ENCODE measurements around the gene ACACB. TPM values are rescaled to one million over a fixed set of nuclear protein-coding genes. Genes with fewer than 3 reads are reported as not detected.
A peak's percentile ranks its signal among the peaks of the same experiment; 100 is the strongest.

ACACB gene
- total RNA-seq, 1 donor from 2014 or later: 130 TPM

GRCh38 chr12:109150124-109150640 lies 33.8 kb downstream of the ACACB start:
- no peaks in the 10 kb centered on the region for H3K9me3 ChIP-seq
- no peak for DNase-seq (ENCODE audit: extremely low spot score in 2 of 2)
- peaks cover 44% of the 10 kb centered on the region for H3K4me1 ChIP-seq
- intact Hi-C loops (cut with DNase I): loop anchor here (5.0 kb wide), 1 partner anchor 38 kb away; no protein-coding TSS in a partner anchor
- H3K36me3 ChIP-seq: no peaks in the 10 kb centered on the region
- H3K27ac ChIP-seq: no peak overlapping the region
- H3K4me3 ChIP-seq: no peak overlapping the region
- no peak for TF ChIP-seq POLR2AphosphoS5 (IDR thresholded peaks at IDR 0.05; ENCODE audit: insufficient read depth in 1 of 2, low read depth in 1 of 2)
- no peak for TF ChIP-seq CTCF (IDR thresholded peaks at IDR 0.05)
- no peak for TF ChIP-seq POLR2A (IDR thresholded peaks at IDR 0.05)
- no peaks in the 10 kb centered on the region for H3K27me3 ChIP-seq

- intact Hi-C loops (cut with DNase I): loop anchor here (5.0 kb wide), 1 partner anchor 39 kb away; no protein-coding TSS in a partner anchor
- H3K27me3 ChIP-seq: no peaks in the 10 kb centered on the region
- no peaks in the 10 kb centered on the region for H3K9me3 ChIP-seq
- H3K4me3 ChIP-seq: no peak overlapping the region
- DNase-seq (ENCODE audit: extremely low spot score in 2 of 2): no peak
- H3K27ac ChIP-seq: no peak overlapping the region
- H3K4me1 ChIP-seq: peaks cover 50% of the 10 kb centered on the region
- no peak for TF ChIP-seq POLR2AphosphoS5 (IDR thresholded peaks at IDR 0.05; ENCODE audit: insufficient read depth in 1 of 2, low read depth in 1 of 2)
- TF ChIP-seq POLR2A (IDR thresholded peaks at IDR 0.05): no peak
- no peak for TF ChIP-seq CTCF (IDR thresholded peaks at IDR 0.05)
- no peaks in the 10 kb centered on the region for H3K36me3 ChIP-seq
These were observed 35.1 kb downstream of the ACACB start for GRCh38 chr12:109151457-109151856.

- intact Hi-C loops (cut with DNase I): loop anchor here (5.0 kb wide), 1 partner anchor 42 kb away; no protein-coding TSS in a partner anchor
- TF ChIP-seq POLR2A (IDR thresholded peaks at IDR 0.05) (no peak), CTCF (IDR thresholded peaks at IDR 0.05) (no peak), POLR2AphosphoS5 (IDR thresholded peaks at IDR 0.05; ENCODE audit: insufficient read depth in 1 of 2, low read depth in 1 of 2) (no peak)
- Histone ChIP-seq H3K36me3 (no peaks in the 10 kb centered on the region), H3K4me3 (peak overlapping the region; percentile 69 to 80), H3K9me3 (no peaks in the 10 kb centered on the region), H3K27me3 (no peaks in the 10 kb centered on the region), H3K27ac (peak overlapping the region; percentile 91), H3K4me1 (peaks cover 52% of the 10 kb centered on the region)
- DNase-seq (ENCODE audit: extremely low spot score in 2 of 2): no peak
These were observed 37.5 kb downstream of the ACACB start for GRCh38 chr12:109153821-109154441.

- intact Hi-C loops (cut with DNase I): loop anchor here (5.0 kb wide), 1 partner anchor 42 kb away; no protein-coding TSS in a partner anchor
- H3K4me3 ChIP-seq: peak overlapping the region; percentile 69 to 80
- peak overlapping the region; percentile 91 for H3K27ac ChIP-seq
- TF ChIP-seq POLR2AphosphoS5 (IDR thresholded peaks at IDR 0.05; ENCODE audit: insufficient read depth in 1 of 2, low read depth in 1 of 2): peak; percentile 22 to 83
- no peak for TF ChIP-seq CTCF (IDR thresholded peaks at IDR 0.05)
- TF ChIP-seq POLR2A (IDR thresholded peaks at IDR 0.05): peak in 1 of 2 donors; percentile 41
- no peaks in the 10 kb centered on the region for H3K36me3 ChIP-seq
- H3K27me3 ChIP-seq: no peaks in the 10 kb centered on the region
- DNase-seq (ENCODE audit: extremely low spot score in 2 of 2): no peak
- no peaks in the 10 kb centered on the region for H3K9me3 ChIP-seq
- peaks cover 55% of the 10 kb centered on the region for H3K4me1 ChIP-seq
These were observed 38.4 kb downstream of the ACACB start for GRCh38 chr12:109154451-109155438.

Measured in vagina (tissue), 2 donors.